ENCODE measurements around the gene ASIC4. TPM values are rescaled to one million over a fixed set of nuclear protein-coding genes. Genes with fewer than 3 reads are reported as not detected.

Gene ASIC4
- total RNA-seq, 1 experiment from 2014 or later, result 2.1 TPM

DNA sequence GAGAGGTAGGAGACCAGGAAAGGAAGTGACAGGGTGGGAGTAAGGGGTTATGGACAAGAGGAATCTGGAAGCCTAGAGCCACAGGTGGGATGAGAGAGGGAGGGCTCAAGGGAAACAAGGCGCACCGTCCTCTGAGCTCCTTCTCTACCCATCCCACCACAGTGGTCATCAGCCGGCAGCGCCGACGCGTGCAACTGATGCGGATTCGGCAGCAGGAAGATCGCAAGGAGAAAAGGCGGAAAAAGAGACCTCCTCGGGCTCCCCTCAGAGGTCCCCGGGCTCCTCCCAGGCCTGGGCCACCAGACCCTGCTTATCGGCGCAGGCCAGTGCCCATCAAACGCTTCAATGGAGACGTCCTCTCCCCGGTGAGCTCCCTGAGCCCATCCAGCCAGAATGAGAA is 34.7 kb downstream of the ASIC4 start:
- ChIA-PET POLR2A (no interaction called here), RAD21 (ENCODE audit: low non-redundant PET in 1 of 2, low total read pairs in 2 of 2, uncharacterized antibody in 2 of 2, unreplicated experiment in 2 of 2) (no interaction called here), CTCF (interaction anchor here (2.0 kb wide), 1 partner anchor 11 kb away, joined by 6 read pairs; no protein-coding TSS in a partner anchor)
- no peaks in the 10 kb centered on the region for H3K27me3 ChIP-seq (ENCODE audit: insufficient read depth, low read length)
- H2AFZ ChIP-seq (ENCODE audit: low read depth, low read length, poor library complexity, severe bottlenecking), result no peak overlapping the region
- TF ChIP-seq POLR2A (IDR thresholded peaks at IDR 0.05; ENCODE audit: borderline replicate concordance, extremely low read depth, insufficient read depth, insufficient read length), result no peak
- no peak for TF ChIP-seq ZNF274 (IDR thresholded peaks at IDR 0.05; ENCODE audit: low read depth, low read length)
- no peak for DNase-seq (ENCODE audit: low read depth, low spot score)
- no peak overlapping the region for H3K4me2 ChIP-seq (ENCODE audit: low read length)
- H3K36me3 ChIP-seq (ENCODE audit: control insufficient read depth in 1 of 2, insufficient read depth in 2 of 2, low read length in 2 of 2), result peaks cover 2 to 6% of the 10 kb centered on the region in 2 experiments; a peak in 1 of 4 replicates
- intact Hi-C loops (cut with micrococcal nuclease), result no loop called here
- no peaks in the 10 kb centered on the region for H4K20me1 ChIP-seq (ENCODE audit: insufficient read depth)
- H3K9me2 ChIP-seq (ENCODE audit: insufficient read depth), result no peaks in the 10 kb centered on the region
- peaks cover 18% of the 10 kb centered on the region; the same call in 1 of the 2 replicates for H3K79me2 ChIP-seq (ENCODE audit: insufficient read depth, low read length)
- H3K4me1 ChIP-seq (ENCODE audit: control insufficient read depth in 1 of 2, insufficient read depth in 2 of 2, low read length in 2 of 2), result peaks cover 3 to 26% of the 10 kb centered on the region in 2 experiments; a peak in 3 of 4 replicates
- no peak overlapping the region for H3K9ac ChIP-seq (ENCODE audit: low read length)
- ATAC-seq, result no peak
- no peak overlapping the region for H3K27ac ChIP-seq (ENCODE audit: low read depth, low read length)
- no peaks in the 10 kb centered on the region for H3K9me3 ChIP-seq (ENCODE audit: control insufficient read depth in 1 of 2, insufficient read depth in 1 of 2, low read depth in 1 of 2, low read length in 2 of 2)
- BruUV-seq (replicated peaks), result no TSS peak
- H3K4me3 ChIP-seq (replicated peaks in 1 of 2; ENCODE audit: low read depth in 1 of 2, low read length in 2 of 2), result no peak overlapping the region

- ChIA-PET POLR2A (no interaction called here), RAD21 (ENCODE audit: low non-redundant PET in 1 of 2, low total read pairs in 2 of 2, uncharacterized antibody in 2 of 2, unreplicated experiment in 2 of 2) (no interaction called here), CTCF (interaction anchor here (2.0 kb wide), 1 partner anchor 11 kb away, joined by 6 read pairs; no protein-coding TSS in a partner anchor)
- Histone ChIP-seq H3K9ac (ENCODE audit: low read length) (no peak overlapping the region), H4K20me1 (ENCODE audit: insufficient read depth) (no peaks in the 10 kb centered on the region), H3K9me3 (ENCODE audit: control insufficient read depth in 1 of 2, insufficient read depth in 1 of 2, low read depth in 1 of 2, low read length in 2 of 2) (no peaks in the 10 kb centered on the region), H3K27ac (ENCODE audit: low read depth, low read length) (no peak overlapping the region), H3K4me3 (replicated peaks in 1 of 2; ENCODE audit: low read depth in 1 of 2, low read length in 2 of 2) (no peak overlapping the region), H3K4me1 (ENCODE audit: control insufficient read depth in 1 of 2, insufficient read depth in 2 of 2, low read length in 2 of 2) (peaks cover 3 to 20% of the 10 kb centered on the region in 2 experiments; a peak in 3 of 4 replicates), H3K9me2 (ENCODE audit: insufficient read depth) (no peaks in the 10 kb centered on the region), H3K4me2 (ENCODE audit: low read length) (no peak overlapping the region), H3K36me3 (ENCODE audit: control insufficient read depth in 1 of 2, insufficient read depth in 2 of 2, low read length in 2 of 2) (peaks cover 2 to 6% of the 10 kb centered on the region in 2 experiments; a peak in 1 of 4 replicates), H2AFZ (ENCODE audit: low read depth, low read length, poor library complexity, severe bottlenecking) (no peak overlapping the region), H3K79me2 (ENCODE audit: insufficient read depth, low read length) (peaks cover 18% of the 10 kb centered on the region; the same call in 1 of the 2 replicates), H3K27me3 (ENCODE audit: insufficient read depth, low read length) (no peaks in the 10 kb centered on the region)
- no peak for ATAC-seq
- no peak for TF ChIP-seq CEBPB (IDR thresholded peaks at IDR 0.05; ENCODE audit: low read depth)
- no TSS peak for BruUV-seq (replicated peaks)
- intact Hi-C loops (cut with micrococcal nuclease), result no loop called here
- DNase-seq (ENCODE audit: low read depth, low spot score), result no peak
Observed at GRCh38 chr2:219549619-219550018, 35.3 kb downstream of the ASIC4 start.
